ENCODE measurements around the gene DNAAF1. TPM values are rescaled to one million over a fixed set of nuclear protein-coding genes. Genes with fewer than 3 reads are reported as not detected.

The DNAAF1 gene
- total RNA-seq, 4 donors from 2014 or later, result 0.44 to 0.85 TPM; not detected in 2

DNA sequence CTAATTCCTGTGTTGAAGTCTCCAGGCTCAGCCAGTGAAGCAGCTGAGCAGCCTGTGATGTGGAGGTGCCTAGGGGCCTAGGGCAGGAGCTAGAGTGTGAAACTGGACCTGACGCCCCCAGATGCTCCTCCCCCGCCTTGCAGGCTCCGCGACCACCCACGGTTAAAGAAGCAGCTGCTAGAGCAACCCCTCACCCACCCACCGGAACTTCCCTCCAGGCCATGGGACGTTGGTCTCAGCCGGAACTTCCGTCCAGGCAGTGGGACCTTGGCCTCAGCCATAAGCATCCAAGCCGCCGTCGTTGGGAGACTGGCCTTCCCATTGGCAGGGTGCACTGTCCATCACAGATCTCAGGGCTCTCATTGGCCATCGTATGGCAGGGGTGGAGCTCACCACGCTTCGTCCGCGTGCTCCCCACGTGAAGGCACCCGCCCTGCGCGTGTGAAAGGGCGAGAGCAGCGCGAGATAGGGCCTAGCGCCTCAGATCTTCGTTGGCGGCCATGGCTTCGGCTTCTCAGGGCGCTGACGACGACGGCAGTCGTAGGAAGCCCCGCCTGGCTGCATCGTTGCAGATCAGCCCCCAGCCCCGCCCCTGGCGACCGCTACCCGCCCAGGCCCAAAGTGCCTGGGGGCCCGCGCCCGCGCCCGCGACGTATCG is 45.8 kb downstream of the DNAAF1 start, which contains the start of gene ADAD2:
ADAD2 (plus strand) TSS at position 427 of the 658 bp plus-strand sequence; CDS start at position 501, 74 bp downstream.
- TF ChIP-seq, protein P1, sequence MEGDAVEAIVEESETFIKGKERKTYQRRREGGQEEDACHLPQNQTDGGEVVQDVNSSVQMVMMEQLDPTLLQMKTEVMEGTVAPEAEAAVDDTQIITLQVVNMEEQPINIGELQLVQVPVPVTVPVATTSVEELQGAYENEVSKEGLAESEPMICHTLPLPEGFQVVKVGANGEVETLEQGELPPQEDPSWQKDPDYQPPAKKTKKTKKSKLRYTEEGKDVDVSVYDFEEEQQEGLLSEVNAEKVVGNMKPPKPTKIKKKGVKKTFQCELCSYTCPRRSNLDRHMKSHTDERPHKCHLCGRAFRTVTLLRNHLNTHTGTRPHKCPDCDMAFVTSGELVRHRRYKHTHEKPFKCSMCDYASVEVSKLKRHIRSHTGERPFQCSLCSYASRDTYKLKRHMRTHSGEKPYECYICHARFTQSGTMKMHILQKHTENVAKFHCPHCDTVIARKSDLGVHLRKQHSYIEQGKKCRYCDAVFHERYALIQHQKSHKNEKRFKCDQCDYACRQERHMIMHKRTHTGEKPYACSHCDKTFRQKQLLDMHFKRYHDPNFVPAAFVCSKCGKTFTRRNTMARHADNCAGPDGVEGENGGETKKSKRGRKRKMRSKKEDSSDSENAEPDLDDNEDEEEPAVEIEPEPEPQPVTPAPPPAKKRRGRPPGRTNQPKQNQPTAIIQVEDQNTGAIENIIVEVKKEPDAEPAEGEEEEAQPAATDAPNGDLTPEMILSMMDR (IDR thresholded peaks at IDR 0.05; ENCODE audit: low read depth), result no peak

DNA sequence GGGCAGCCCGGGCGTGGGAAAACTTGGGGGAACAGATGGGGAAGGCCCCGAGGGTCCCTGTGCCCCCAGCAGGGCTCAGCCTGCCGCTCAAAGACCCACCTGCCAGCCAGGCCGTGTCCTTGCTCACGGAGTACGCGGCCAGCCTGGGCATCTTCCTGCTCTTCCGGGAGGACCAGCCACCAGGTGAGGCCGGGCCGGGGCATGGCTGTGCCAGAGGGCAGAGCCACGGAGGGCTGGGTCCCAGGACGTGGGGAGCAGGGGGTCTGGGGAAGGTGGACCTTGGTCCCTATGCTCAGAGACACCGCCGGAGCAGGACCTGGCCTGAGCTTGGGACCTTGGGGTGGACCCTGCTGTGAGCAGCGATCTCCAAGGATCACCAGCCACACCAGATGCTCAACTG is 46.4 kb downstream of the DNAAF1 start:
- TF ChIP-seq, protein P1 (IDR thresholded peaks at IDR 0.05; ENCODE audit: low read depth), result no peak

DNA sequence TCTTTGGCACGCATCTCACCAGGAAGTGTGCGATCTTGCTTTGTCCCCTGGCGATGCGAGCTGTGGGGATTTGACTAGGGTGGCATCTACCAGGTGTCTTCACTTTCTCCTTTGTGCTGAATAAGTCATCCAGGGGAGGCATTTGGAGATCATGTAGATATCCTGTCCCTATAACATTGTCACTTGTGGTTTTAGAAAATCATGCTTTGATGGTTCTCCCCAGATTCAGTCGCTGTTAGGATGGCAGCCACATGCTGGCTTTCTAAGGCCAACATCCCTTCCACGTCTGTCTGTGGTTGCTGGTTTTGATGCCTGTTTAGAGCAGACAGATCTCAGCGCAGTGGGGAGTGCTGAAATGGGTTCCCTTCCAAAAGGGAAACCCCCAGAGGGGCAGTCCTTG is 48.4 kb downstream of the DNAAF1 start:
- TF ChIP-seq, protein P1 (IDR thresholded peaks at IDR 0.05; ENCODE audit: low read depth), result no peak

DNA sequence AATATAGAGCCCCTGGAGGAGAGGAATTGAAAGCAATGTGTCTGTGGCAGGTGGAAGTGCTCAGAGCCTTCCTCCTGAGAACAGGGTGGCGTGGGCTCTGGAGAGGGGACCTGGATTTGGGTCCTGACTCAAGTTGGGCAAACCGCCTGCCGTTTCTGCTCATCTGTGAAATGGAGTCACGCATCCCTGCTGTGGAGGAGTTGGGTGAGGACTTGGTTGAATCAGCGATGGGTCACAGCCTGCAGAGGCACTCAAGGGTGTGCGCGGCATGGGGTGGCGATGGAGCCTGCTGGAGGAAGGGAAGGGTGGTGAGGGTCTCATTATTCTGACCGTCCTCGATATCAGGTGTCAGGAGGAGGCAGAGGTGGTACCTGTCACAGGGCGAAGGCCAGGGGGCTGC is 48.9 kb downstream of the DNAAF1 start:
- TF ChIP-seq, protein P1 (IDR thresholded peaks at IDR 0.05; ENCODE audit: low read depth), result no peak

DNA sequence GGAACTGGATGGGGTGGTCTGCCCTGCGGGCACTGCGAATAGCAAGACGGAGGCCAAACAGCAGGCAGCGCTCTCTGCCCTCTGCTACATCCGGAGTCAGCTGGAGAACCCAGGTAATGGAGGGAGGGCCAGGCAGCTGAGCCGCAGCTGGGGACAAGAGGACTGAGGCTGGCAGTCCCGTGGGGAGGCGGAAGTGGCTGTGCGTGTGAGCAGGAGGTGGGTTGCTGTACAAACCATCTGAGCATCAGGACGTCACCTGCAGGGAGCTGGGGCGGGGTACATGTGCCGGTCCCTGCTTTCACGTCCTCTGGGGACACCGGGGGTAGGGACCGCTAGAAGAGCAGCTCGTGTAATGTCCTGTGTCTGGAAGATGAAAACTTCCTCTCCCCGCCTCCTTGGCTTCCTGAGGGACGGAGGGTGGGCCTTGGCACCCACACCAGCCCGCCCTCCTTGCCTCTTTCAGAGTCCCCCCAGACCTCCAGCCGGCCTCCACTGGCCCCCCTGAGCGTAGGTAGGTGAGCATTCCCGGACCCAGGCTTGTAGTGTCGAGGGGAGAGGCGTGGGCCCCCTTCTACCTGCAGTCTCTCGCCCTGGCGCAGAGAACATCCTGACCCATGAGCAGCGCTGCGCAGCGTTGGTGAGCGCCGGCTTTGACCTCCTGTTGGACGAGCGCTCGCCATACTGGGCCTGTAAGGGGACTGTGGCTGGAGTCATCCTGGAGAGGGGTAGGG is 49.5 kb downstream of the DNAAF1 start:
- TF ChIP-seq, protein P1 (IDR thresholded peaks at IDR 0.05; ENCODE audit: low read depth), result no peak

DNA sequence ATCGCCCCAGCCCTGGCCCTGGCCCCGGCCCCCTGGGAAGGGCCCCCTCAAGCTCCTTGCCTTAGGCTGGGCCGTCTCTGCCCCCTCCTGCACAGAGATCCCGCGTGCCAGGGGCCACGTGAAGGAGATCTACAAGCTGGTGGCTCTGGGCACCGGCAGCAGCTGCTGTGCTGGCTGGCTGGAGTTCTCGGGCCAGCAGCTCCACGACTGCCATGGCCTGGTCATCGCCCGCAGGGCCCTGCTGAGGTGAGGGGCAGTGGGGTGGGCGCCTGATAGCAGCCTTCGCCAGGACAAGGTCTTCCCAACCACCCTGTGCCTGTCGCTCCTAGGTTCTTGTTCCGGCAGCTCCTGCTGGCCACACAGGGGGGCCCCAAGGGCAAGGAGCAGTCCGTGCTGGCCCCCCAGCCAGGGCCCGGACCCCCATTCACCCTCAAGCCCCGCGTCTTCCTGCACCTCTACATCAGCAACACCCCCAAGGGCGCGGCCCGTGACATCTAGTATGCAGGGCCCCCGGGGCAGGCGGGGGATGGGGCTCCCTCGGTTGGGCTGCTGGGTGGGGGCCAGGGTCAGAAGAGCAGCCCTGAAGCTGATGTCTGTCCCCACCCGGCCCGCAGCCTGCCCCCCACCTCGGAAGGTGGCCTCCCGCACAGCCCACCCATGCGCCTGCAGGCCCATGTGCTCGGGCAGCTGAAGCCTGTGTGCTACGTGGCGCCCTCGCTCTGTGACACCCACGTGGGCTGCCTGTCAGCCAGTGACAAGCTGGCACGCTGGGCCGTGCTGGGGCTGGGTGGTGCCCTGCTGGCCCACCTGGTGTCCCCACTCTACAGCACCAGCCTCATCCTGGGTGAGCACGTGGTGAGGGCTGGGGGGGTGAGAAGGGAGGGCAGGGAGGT is 50.3 kb downstream of the DNAAF1 start:
- TF ChIP-seq, protein P1 (IDR thresholded peaks at IDR 0.05; ENCODE audit: low read depth), result no peak

Data from subcutaneous adipose tissue (tissue), 4 donors.